H1 (cell line): ENCODE measurements around the gene CALD1. TPM values are rescaled to one million over a fixed set of nuclear protein-coding genes. Genes with fewer than 3 reads are reported as not detected.

Experiments used
- CTCF ChIA-PET: fragments of 300-600 bp; sonication (Branson Sonifier 250); formaldehyde crosslinking; loops from one replicate; lab custom pipeline; 2021; ENCODE audit not compliant: partially characterized antibody; lab: Charles Lee
- POLR2A ChIA-PET: fragments of 300-600 bp; sonication (Branson Sonifier 250); formaldehyde crosslinking; loops from one replicate; lab custom pipeline; 2021; ENCODE audit warnings: inconsistent platforms; ENCODE audit not compliant: partially characterized antibody; lab: Charles Lee
- DNase-seq, 2 experiments: peaks; one replicate each; pipeline versions ENCODE4 v3.0.0 to v3.0.0-alpha.2; 2010 to 2022; ENCODE audit warnings: low spot score in 2 of 2, low read depth in 1 of 2, mixed read lengths in 1 of 2
- FAIRE-seq: peaks from 2 replicates; lab custom pipeline; 2011; peaks lifted over from hg19 to GRCh38; lab: Jason Lieb, UNC
- H2AFZ ChIP-seq: 2 replicates; pipeline ENCODE4 v1.8.1; 2012; ENCODE audit warnings: low read length, inconsistent platforms
- H2AK5ac ChIP-seq: 2 replicates; pipeline ENCODE4 v1.6.1; 2013; ENCODE audit warnings: low read depth, low read length
- H2BK120ac ChIP-seq: replicated peaks from 2 replicates; pipeline ENCODE3; 2013; ENCODE audit warnings: low read depth, low read length, inconsistent platforms
- H2BK12ac ChIP-seq: 2 replicates; pipeline ENCODE4 v1.6.1; 2013; ENCODE audit warnings: low read depth, low read length
- H2BK15ac ChIP-seq: 2 replicates; pipeline ENCODE4 v1.6.1; 2013; ENCODE audit warnings: low read length
- H2BK20ac ChIP-seq: 2 replicates; pipeline ENCODE4 v1.6.1; 2013; ENCODE audit warnings: low read length
- H2BK5ac ChIP-seq: 2 replicates; pipeline ENCODE4 v1.6.1; 2013; ENCODE audit warnings: low read depth, low read length
- H3K14ac ChIP-seq: 2 replicates; pipeline ENCODE4 v1.6.1; 2013; ENCODE audit warnings: inconsistent platforms; ENCODE audit not compliant: insufficient read length
- H3K18ac ChIP-seq: 2 replicates; pipeline ENCODE4 v1.6.1; 2013; ENCODE audit warnings: low read length; ENCODE audit errors: extremely low read depth
- H3K23ac ChIP-seq: 2 replicates; pipeline ENCODE4 v1.6.1; 2013; ENCODE audit warnings: inconsistent platforms; ENCODE audit not compliant: insufficient read length
- H3K23me2 ChIP-seq: 2 replicates; pipeline ENCODE4 v1.6.1; 2013; ENCODE audit warnings: low read depth, low read length
- H3K27ac ChIP-seq: 2 replicates; pipeline ENCODE4 v1.6.1; 2011; ENCODE audit warnings: low read depth, low read length, inconsistent platforms
- H3K27me3 ChIP-seq, 4 experiments: replicated peaks in 1 of 4; 1 replicate in 1 of 4; 2 replicates in 3 of 4; pipeline versions ENCODE4 v1.6.1 to v1.8.1; 2011 to 2013; ENCODE audit warnings: low read length in 3 of 4, mild to moderate bottlenecking in 3 of 4, inconsistent platforms in 2 of 4, mixed read lengths in 2 of 4, moderate library complexity in 1 of 4; ENCODE audit not compliant: control insufficient read depth in 3 of 4, insufficient read depth in 3 of 4; ENCODE audit errors: extremely low read depth in 1 of 4
- H3K36me3 ChIP-seq, 4 experiments: 2 replicates each; pipeline versions ENCODE4 v1.6.1 to v1.8.1; 2011 to 2013; ENCODE audit warnings: mild to moderate bottlenecking in 4 of 4, low read length in 3 of 4, moderate library complexity in 2 of 4, control low read depth in 1 of 4, inconsistent platforms in 1 of 4; ENCODE audit not compliant: insufficient read depth in 4 of 4, control insufficient read depth in 2 of 4
- H3K4ac ChIP-seq: replicated peaks from 2 replicates; pipeline ENCODE3; 2013; ENCODE audit warnings: low read length, low read depth, mixed read lengths, inconsistent platforms; ENCODE audit not compliant: insufficient read length
- H3K4me1 ChIP-seq, 4 experiments: replicated peaks in 1 of 4; 1 replicate in 1 of 4; 2 replicates in 3 of 4; pipeline versions ENCODE4 v1.6.1 to v1.8.1; 2011 to 2013; ENCODE audit warnings: low read length in 3 of 4, inconsistent platforms in 2 of 4, mixed read lengths in 1 of 4; ENCODE audit not compliant: insufficient read depth in 4 of 4, control insufficient read depth in 3 of 4
- H3K4me2 ChIP-seq, 2 experiments: 2 replicates each; pipeline versions ENCODE4 v1.6.1 to v1.8.1; 2011 to 2013; ENCODE audit warnings: low read depth in 2 of 2, low read length in 2 of 2, control low read depth in 1 of 2, inconsistent platforms in 1 of 2, mild to moderate bottlenecking in 1 of 2; ENCODE audit not compliant: insufficient read depth in 1 of 2
- H3K4me3 ChIP-seq, 4 experiments: fragments of 200-600, 300-600 bp in 1 of 4; sonication (generic), shearing (Covaris generic), sonication (Bioruptor Twin) in 1 of 4; 2 replicates each; pipeline versions ENCODE4 v1.5.1 to v1.8.1; 2011 to 2016; ENCODE audit warnings: low read length in 4 of 4, low read depth in 3 of 4, control low read depth in 2 of 4, inconsistent platforms in 2 of 4, mild to moderate bottlenecking in 2 of 4, mixed read lengths in 1 of 4, moderate library complexity in 1 of 4; ENCODE audit not compliant: insufficient read depth in 2 of 4; ENCODE audit errors: extremely low read depth in 1 of 4
- H3K56ac ChIP-seq: replicated peaks from 2 replicates; pipeline ENCODE3; 2013; ENCODE audit warnings: low read depth, mild to moderate bottlenecking, mixed read lengths, low read length, inconsistent platforms; ENCODE audit not compliant: insufficient read length
- H3K79me1 ChIP-seq: 2 replicates; pipeline ENCODE4 v1.6.1; 2013; ENCODE audit warnings: low read depth, low read length, control low read depth
- H3K79me2 ChIP-seq, 2 experiments: 2 replicates each; pipeline versions ENCODE4 v1.6.1 to v1.8.1; 2012 to 2013; ENCODE audit warnings: low read length in 2 of 2, mild to moderate bottlenecking in 2 of 2, inconsistent platforms in 1 of 2; ENCODE audit not compliant: insufficient read depth in 2 of 2, control insufficient read depth in 1 of 2
- H3K9ac ChIP-seq, 4 experiments: replicated peaks in 1 of 4; 1 replicate in 1 of 4; 2 replicates in 3 of 4; pipeline versions ENCODE4 v1.6.1 to v1.8.1; 2011 to 2013; ENCODE audit warnings: low read depth in 3 of 4, low read length in 3 of 4, control low read depth in 2 of 4, mild to moderate bottlenecking in 2 of 4, moderate library complexity in 2 of 4, inconsistent platforms in 1 of 4; ENCODE audit errors: extremely low read depth in 1 of 4
- H3K9me3 ChIP-seq, 2 experiments: 2 replicates each; pipeline versions ENCODE4 v1.6.1 to v1.8.1; 2012 to 2013; ENCODE audit warnings: mild to moderate bottlenecking in 2 of 2, moderate library complexity in 2 of 2, control low read depth in 1 of 2, inconsistent platforms in 1 of 2, low read depth in 1 of 2, low read length in 1 of 2, mixed read lengths in 1 of 2; ENCODE audit not compliant: insufficient read depth in 2 of 2
- H4K20me1 ChIP-seq, 2 experiments: replicated peaks in 1 of 2; 2 replicates each; pipeline versions ENCODE3 to v1.8.1; 2011 to 2013; ENCODE audit warnings: inconsistent platforms in 2 of 2, low read length in 2 of 2, mild to moderate bottlenecking in 1 of 2; ENCODE audit not compliant: insufficient read depth in 2 of 2, control insufficient read depth in 1 of 2
- H4K5ac ChIP-seq: 2 replicates; pipeline ENCODE4 v1.6.1; 2013; ENCODE audit warnings: low read length, low read depth, mixed read lengths, inconsistent platforms; ENCODE audit not compliant: insufficient read length
- H4K8ac ChIP-seq: 2 replicates; pipeline ENCODE4 v1.8.0; 2013; ENCODE audit warnings: mild to moderate bottlenecking, moderate library complexity, low read length, inconsistent platforms; ENCODE audit not compliant: insufficient read depth; ENCODE audit errors: extremely low read depth
- H4K91ac ChIP-seq: replicated peaks from 2 replicates; pipeline ENCODE3; 2013; ENCODE audit warnings: low read length, mixed read lengths, inconsistent platforms; ENCODE audit not compliant: insufficient read length
- EP300 ChIP-seq, 2 experiments: IDR thresholded peaks; 1 replicate in 1 of 2; 2 replicates in 1 of 2; pipeline ENCODE4 v1.6.1; 2011 to 2012; ENCODE audit warnings: low read depth in 2 of 2, low read length in 2 of 2, mild to moderate bottlenecking in 2 of 2, borderline replicate concordance in 1 of 2, inconsistent platforms in 1 of 2, moderate library complexity in 1 of 2
- FOSL1 ChIP-seq: IDR thresholded peaks from 2 replicates; pipeline ENCODE4 v1.6.1; 2011; ENCODE audit warnings: mild to moderate bottlenecking, low read depth, low read length, moderate library complexity; ENCODE audit not compliant: insufficient read depth
- JUND ChIP-seq: IDR thresholded peaks from 2 replicates; pipeline ENCODE4 v1.6.1; 2011; ENCODE audit warnings: mild to moderate bottlenecking, improper control_type of control experiment, low read length
- RBBP5 ChIP-seq: IDR thresholded peaks from 2 replicates; pipeline ENCODE4 v1.7.1; 2012; ENCODE audit warnings: low read depth, mild to moderate bottlenecking, inconsistent platforms, low read length, moderate library complexity, borderline replicate concordance
- SIX5 ChIP-seq: IDR thresholded peaks from 2 replicates; pipeline ENCODE4 v1.6.1; 2011; ENCODE audit warnings: mild to moderate bottlenecking, low read depth, low read length
- SP1 ChIP-seq: IDR thresholded peaks from 2 replicates; pipeline ENCODE4 v1.6.1; 2011; ENCODE audit warnings: low read depth, low read length
- SUZ12 ChIP-seq: fragments of 200-600 bp; sonication (generic); IDR thresholded peaks from 2 replicates; pipeline ENCODE4 v1.6.1; 2012; ENCODE audit warnings: mild to moderate bottlenecking, inconsistent platforms, low read length, moderate library complexity, mixed read lengths
- TEAD4 ChIP-seq: IDR thresholded peaks from 2 replicates; pipeline ENCODE4 v1.6.1; 2012; ENCODE audit warnings: low read depth, low read length, inconsistent platforms, mixed read lengths
- WGBS, 2 experiments: shearing (Covaris generic) in 1 of 2; methylation state at CpG; one replicate each; pipeline versions ENCODE4 v1.1.6 to v1.1.7; 2013 to 2015; ENCODE audit warnings: low lambda C conversion rate in 2 of 2, mixed read lengths in 2 of 2, inconsistent platforms in 1 of 2, low coverage in 1 of 2, missing lambda C conversion rate in 1 of 2; ENCODE audit not compliant: insufficient replicate concordance in 2 of 2, insufficient coverage in 1 of 2, insufficient read length in 1 of 2; ENCODE audit errors: extremely low coverage in 1 of 2, missing lambda C conversion rate in 1 of 2; 5-methylcytosine and 5-hydroxymethylcytosine counted together
- long read RNA-seq, 2 experiments: library from RNA in 1 of 2; library from capped mRNA in 1 of 2; stranded (forward); transcript quantifications; one replicate each; pipeline ENCODE4 v2.0.0, GENCODE V29; 2021; ENCODE audit warnings: inconsistent platforms in 1 of 2
- polyA minus RNA-seq, 3 experiments: library from RNA; depleted of rRNA, polyadenylated mRNA; stranded (reverse); fragments of >200 nt; gene quantifications; 1 replicate in 2 of 3; 2 replicates in 1 of 3; pipeline ENCODE4 v1.2.3, GENCODE V29; 2011
- polyA plus RNA-seq, 7 experiments: library from polyadenylated mRNA; depleted of rRNA in 3 of 7; stranded (reverse) in 5 of 7; unstranded in 2 of 7; fragments of >200 nt in 5 of 7; fragments of 200-250 nt in 2 of 7; gene quantifications; 1 replicate in 5 of 7; 2 replicates in 1 of 7; 4 replicates in 1 of 7; pipeline versions ENCODE4 v1.2.1 to v1.2.3, GENCODE V29; 2011 to 2013; ENCODE audit warnings: missing spikeins in 2 of 7, mixed read lengths in 2 of 7
- total RNA-seq: library from RNA; stranded (reverse); fragmentation: NEBNext Ultra II Directional; extraction: Animal tissue kit (Norgen Biotek cat#: 25700); gene quantifications from 2 replicates; pipeline ENCODE4 v1.2.1, GENCODE V29; 2021

Gene CALD1
- 170 and 177 TPM in 2 replicates for total RNA-seq
- 29.6 and 34.3 TPM in 2 replicates for polyA plus RNA-seq (2011; rRNA removed)
- polyA plus RNA-seq (2011; cell fraction: cytosol; rRNA removed), result 46.3 TPM
- 109 TPM for polyA plus RNA-seq (2011; cell fraction: nucleus; rRNA removed)
- polyA plus RNA-seq (2012, experiment 1 of 2), result 68.9 to 121 TPM (median 91.3 TPM) in 4 replicates
- polyA plus RNA-seq (2012, experiment 2 of 2), result 6.4 TPM
- polyA plus RNA-seq (2013, experiment 1 of 2), result 189 TPM
- polyA plus RNA-seq (2013, experiment 2 of 2), result 188 TPM
- 64.0 and 73.0 TPM in 2 replicates for polyA minus RNA-seq (2011; rRNA and poly(A)+ RNA removed)
- 55.4 TPM for polyA minus RNA-seq (2011; cell fraction: cytosol; rRNA and poly(A)+ RNA removed)
- polyA minus RNA-seq (2011; cell fraction: nucleus; rRNA and poly(A)+ RNA removed), result 97.8 TPM
- long read RNA-seq, experiment 1, partial matches to known transcripts, result 114 of 122 reads
- long read RNA-seq, experiment 1, other reads (novel, unspliced or antisense), result 4 of 122 reads
- long read RNA-seq, experiment 2, full-length matches to known transcripts, result 19 of 108 reads
- long read RNA-seq, experiment 2, partial matches to known transcripts, result 72 of 108 reads
- long read RNA-seq, experiment 2, other reads (novel, unspliced or antisense), result 17 of 108 reads

GRCh38 chr7:134778941-134779740, at the start of gene CALD1:
Gene CALD1, plus strand, starts transcription at chr7:134779634. Its CDS starts 88,100 bp downstream, at chr7:134867734.
- 15% methylated on average over 15 of the region's 15 CpGs; no CpG with 5 or more reads in 1 of the 2 experiments for WGBS, 2 experiments
- Histone ChIP-seq H3K23me2 (peaks cover 5% of the 10 kb centered on the region; the same call in 1 of the 2 replicates), H3K36me3 (no peaks in the 10 kb centered on the region; a peak in 1 of 8 replicates)
- TF ChIP-seq EP300 (IDR thresholded peaks at IDR 0.05; ENCODE audit: borderline replicate concordance in 1 of 2, low read depth in 2 of 2, low read length in 2 of 2) (peak in 1 of 2 experiments; percentile 23; a peak in 1 of 3 replicates), RBBP5 (no peak), JUND (no peak), TEAD4 (peak; percentile 83), FOSL1 (no peak), SIX5 (no peak), SUZ12 (no peak), SP1 (0 out of 2 replicates have a peak, but pooled peaks have one; percentile 46)

More at GRCh38 chr7:134778941-134779740, at the start of gene CALD1:
- Histone ChIP-seq H2BK5ac (peak within 1 kb of the TSS; percentile 35), H3K79me1 (no peaks in the 10 kb centered on the region), H3K4me2 (peak within 1 kb of the TSS; percentile 61 to 85), H3K79me2 (peaks cover 0 to 42% of the 10 kb centered on the region in 2 experiments; a peak in 2 of 4 replicates), H3K18ac (0 out of 2 replicates have a peak within 1 kb of the TSS, but pooled peaks have one; percentile 39), H3K9ac (peak within 1 kb of the TSS; percentile 59 to 88 (median 67)), H2BK12ac (no peak within 1 kb of the TSS; the same call in 1 of the 2 replicates), H3K27ac (peak within 1 kb of the TSS; percentile 63; the same call in 1 of the 2 replicates), H4K20me1 (no peaks in the 10 kb centered on the region), H2BK15ac (no peak within 1 kb of the TSS), H3K4me1 (peaks cover 3 to 16% (median 8%) of the 10 kb centered on the region in 4 experiments; a peak in 5 of 7 replicates), H2BK20ac (no peak within 1 kb of the TSS; the same call in 1 of the 2 replicates), H2AFZ (peak within 1 kb of the TSS; percentile 59), H3K56ac (no peak within 1 kb of the TSS), H3K23ac (no peak within 1 kb of the TSS), H3K9me3 (no peaks in the 10 kb centered on the region), H3K4me3 (peak within 1 kb of the TSS; percentile 46 to 78 (median 56); a peak in 7 of 8 replicates), H2AK5ac (no peak within 1 kb of the TSS), H3K27me3 (no peaks in the 10 kb centered on the region), H4K8ac (no peak within 1 kb of the TSS), H4K91ac (no peak within 1 kb of the TSS), H3K4ac (no peak within 1 kb of the TSS), H4K5ac (no peak within 1 kb of the TSS), H3K14ac (no peak within 1 kb of the TSS), H2BK120ac (no peak within 1 kb of the TSS)
- POLR2A ChIA-PET, result interaction anchor here (0.6 to 2.3 kb wide), 12 partner anchors 9 to 98 kb away, joined by 3 to 14 read pairs (median 3); no protein-coding TSS in a partner anchor
- FAIRE-seq, result peak; percentile 96
- peak; percentile 77 to 87 for DNase-seq
- CTCF ChIA-PET, result interaction anchor here (1.0 kb wide), 1 partner anchor 10 kb away, joined by 3 read pairs; no protein-coding TSS in a partner anchor
